SHP77 treated with DMSO at 0.1 percent for 48 hours (cell line): ENCODE measurements around the gene SMIM43.
"Not testable (repeated sequence)": the region's sequence is repeated elsewhere in the genome, so short reads cannot be mapped to it uniquely, and the experiment has no call there.

Source experiments
- DNase-seq: peaks from one replicate; lab custom pipeline; 2025; lab: John Stamatoyannopoulos, UW

The SMIM43 gene

DNA sequence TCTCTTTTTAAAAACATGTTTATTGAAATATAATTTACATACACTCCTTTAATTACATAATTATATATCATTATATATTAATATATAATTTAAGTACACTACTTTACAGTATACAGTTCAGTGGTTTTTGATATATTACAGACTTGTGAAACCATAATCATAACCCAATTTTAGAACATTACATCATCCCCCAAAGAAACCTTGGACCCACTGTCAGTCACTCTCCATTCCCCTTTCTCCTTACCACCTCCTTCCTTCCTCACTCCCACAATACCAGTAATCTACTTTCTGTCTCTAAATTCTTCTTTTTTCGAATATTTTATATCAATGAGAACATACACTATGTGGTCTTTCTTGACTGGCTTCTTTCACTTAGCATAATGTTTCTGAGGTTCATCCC is 18.2 kb upstream of the SMIM43 start:
- DNase-seq: no peak

DNA sequence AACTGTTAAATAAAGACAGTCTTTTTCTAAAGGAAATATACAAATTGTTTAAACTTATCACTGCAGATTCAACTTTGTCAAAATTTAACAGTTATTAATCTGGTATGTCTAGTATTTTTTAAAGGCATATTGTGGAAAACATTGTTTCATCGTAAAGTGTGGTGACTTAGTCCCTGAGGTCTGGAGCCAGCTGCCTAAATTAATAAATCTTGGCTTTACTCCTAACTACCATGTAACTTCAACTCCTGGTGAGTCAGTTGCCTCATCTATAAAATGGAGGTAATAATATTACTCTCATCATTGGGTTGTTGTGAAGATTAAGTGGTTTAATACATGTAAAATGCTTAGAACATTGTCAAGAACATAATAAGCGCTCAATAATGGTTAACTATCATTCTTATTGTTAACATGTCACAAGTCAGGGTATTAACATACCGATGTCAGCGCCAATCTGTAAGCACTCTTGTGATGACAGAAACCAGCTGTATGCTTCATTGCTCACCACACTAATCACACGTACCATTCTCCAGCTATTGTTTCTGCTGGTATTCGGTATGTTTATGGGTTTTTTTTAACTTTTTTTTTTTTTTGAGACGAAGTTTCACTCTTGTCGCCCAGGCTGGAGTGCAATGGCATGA is 14.1 kb upstream of the SMIM43 start:
- DNase-seq: no peak

DNA sequence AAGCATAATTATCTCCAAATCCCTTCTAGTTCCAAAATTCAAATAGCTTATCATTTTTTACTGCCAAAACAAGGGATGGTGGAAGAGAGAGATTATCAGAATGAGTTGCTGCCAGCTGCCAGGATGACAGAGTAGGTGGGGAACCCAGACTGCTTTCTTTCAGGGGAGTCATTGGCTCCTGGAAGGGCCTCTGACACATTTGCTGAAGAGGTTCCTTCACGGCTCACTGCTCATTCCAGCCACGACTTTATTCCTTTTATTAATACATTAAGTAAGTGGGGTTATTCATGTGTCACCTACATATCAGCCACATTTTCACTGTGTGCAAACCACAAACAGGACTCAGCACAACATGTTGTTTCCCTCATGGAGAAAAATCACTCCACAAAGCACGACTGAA is 12.7 kb upstream of the SMIM43 start:
- no peak for DNase-seq

DNA sequence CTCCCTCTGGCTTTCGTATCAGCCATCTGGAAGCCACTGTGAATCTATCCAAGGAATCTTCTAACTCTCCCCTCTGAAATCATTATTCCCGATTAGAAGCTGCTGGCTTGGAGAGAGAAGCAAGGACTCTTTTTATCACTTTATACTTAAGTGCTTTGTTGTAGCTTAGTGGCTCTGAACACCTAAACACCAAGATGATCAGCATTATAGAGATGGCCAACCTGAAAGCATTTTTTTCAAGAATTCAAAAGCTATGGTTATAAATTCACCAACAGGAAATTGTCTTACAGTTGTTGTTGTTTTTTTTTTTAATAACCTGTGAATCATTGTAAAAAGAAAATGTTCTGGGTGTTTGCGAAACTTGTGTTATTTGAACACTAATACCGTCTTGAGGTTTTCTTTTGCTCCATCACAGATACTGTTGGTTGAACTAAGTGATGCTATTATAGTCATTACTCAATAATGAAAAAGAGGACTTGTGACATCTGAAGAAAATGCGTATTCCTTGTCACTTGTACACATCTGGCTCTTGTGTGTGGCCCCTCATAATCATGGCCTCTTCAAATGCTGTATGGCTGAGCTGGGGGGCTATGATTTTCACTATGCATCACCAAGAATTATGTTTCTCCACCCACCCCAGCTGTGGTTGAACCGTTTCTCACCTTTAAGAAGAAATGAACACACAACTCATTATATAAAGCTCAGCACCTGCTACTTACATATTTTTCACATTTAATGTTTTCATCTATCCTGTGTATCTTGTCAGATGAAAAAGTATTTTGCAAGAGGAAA is 11.8 kb upstream of the SMIM43 start:
- no peak for DNase-seq

DNA sequence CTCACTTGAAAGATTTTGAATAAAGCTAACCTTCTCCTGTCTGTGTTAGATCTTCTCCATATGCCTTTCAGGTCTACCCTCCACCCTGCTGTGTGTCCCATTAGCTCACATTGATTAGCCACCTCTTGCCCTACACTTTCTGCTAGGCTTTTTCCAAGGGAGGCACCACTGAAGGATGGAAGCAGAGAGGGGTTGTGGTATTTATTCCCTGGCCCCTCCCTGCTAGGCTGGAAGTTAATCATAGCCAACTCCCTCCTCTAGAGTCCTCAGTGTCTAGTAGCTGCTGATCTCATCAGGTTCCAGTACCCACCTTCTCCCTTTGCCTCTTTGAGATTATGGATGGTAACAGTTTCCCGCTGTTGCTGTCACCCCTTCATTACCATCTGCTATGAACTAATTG is 8.9 kb upstream of the SMIM43 start:
- DNase-seq: no peak

DNA sequence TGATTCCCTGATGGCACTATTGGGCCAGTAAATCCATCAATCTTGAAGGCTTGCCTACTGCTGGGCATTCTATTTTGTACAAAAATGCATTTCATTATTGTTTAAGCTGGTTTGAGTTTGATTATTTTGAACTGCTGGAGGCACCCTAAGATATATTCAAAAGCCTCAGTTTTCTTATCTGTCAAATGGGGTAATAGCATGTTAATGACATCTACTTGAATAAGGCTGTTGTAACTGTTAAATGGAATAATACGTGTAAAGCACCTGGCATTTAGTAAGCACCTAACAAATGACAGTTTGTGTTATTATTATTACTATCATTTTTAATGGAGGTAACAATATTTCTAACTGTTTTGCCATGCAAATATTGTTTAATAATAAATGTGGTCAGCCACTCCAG is 6.9 kb upstream of the SMIM43 start:
- no peak for DNase-seq

DNA sequence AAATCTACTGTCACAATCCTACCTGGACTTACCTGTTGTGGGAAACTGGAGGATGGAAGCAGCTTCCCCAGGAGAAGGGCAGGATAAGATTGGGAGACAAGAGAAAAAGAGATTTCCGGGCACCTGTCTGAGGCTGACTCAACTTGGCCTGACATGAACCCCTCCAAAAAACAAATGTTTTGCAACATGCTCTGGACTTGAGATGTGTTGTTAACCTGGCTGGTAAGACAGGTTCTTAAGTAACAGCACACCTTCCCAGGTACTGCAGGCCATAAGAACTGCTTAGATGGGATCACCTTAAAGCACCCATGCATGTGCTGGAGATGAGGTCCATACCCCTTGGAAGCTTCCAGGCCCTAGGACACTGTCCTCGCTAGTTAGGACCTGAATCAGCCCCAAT is 4.4 kb upstream of the SMIM43 start:
- DNase-seq: no peak

DNA sequence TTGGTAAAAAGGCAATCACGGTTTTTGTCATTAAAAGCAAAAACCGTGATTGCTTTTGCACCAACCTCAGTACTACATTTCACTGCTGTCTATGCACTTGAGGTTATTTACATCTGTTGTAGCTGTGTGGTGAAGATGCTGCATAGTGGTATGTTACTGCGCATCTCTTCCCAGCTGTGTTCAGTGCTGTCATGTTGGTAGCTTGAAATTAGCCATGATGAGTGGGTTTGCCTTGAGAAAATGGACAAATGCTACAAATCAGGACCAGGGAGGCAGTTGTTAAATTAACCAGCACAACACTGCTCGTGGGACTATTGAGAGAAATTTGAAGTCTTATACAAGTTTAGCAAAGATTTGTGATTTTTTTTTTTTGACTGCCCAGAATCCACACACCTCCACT is 2.2 kb upstream of the SMIM43 start:
- no peak for DNase-seq

DNA sequence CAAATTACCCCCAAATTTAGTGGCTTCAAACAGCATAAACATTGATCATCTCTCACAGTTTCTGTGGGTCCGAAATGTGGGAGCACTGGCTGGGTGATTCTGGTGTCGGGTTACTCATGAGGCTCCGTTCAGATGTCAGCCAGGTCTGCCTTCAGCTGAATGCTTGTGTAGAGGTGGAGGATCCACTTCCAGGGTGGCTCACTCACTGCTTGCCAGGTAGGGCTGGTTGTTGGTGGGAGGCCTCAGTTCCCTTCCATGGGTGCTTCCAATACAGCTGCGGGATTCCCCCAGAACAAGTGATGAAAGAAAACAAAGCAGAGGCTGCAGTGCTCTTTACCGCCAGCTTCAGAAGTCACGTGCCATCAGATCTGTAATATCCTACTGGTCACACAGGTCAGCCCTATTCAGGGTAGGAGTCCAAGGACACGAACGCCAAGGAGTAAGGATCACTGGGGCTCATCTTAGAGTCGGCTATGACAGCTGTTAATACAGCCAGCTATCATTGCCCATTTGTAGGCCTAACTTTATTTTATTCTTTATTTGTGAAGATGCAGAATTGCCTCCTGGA is 1.1 kb upstream of the SMIM43 start:
- DNase-seq: no peak

DNA sequence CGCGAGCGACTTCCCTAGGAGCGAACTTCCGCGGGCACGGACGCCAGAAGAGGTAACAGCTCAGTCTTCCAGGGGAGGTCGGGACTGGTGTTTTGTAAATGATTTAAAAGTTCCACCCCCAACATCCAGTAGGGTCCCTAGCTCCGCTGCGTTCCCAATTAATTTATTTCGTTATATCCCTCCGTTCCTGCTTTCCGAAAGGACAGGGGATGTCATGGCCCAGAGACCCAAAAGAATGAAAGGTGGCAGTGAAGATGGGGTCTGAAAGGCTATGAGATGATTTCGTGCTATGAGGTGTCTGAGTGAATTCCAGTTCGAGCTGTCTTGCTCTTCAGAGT is 373 bp upstream of the SMIM43 start:
- DNase-seq: no peak

DNA sequence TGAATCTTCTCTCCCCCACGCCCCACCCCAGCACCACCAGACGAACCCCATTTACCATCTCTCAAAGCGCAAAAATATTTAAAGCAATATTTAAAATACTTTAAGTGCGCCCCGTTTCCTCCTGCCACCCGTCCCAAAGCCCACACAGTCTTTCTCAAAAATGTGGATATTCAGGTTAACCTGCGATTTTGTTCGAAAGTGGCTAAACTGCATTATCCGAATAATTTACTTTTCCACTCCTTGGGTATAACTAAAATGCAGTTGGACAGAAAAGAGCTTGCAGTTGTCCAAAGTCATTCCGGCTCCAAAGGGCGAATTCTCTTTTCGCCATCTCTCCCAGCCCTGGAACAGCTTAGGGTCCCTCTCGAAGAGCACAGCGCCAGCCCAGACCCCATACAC is 662 bp downstream of the SMIM43 start:
- DNase-seq: no peak

DNA sequence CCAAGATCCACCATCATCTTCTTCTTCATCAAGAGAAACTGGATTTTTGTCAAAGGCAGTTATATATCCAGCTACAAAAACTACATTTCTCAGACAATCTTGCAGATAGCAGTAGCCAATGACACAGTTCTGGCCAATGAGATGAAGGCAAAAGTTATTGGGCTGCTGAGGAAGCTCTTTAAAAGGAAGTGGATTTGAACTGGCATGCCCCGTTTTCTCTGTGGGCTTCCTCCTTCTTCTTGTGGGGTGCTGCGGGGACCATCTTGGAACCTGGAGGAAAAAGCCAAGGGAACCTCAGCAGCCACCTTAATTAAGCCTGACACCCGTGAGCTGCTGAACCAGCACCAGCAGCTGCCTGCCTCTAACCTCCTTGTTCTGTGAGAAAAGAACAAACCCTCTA is 4.8 kb downstream of the SMIM43 start:
- no peak for DNase-seq

DNA sequence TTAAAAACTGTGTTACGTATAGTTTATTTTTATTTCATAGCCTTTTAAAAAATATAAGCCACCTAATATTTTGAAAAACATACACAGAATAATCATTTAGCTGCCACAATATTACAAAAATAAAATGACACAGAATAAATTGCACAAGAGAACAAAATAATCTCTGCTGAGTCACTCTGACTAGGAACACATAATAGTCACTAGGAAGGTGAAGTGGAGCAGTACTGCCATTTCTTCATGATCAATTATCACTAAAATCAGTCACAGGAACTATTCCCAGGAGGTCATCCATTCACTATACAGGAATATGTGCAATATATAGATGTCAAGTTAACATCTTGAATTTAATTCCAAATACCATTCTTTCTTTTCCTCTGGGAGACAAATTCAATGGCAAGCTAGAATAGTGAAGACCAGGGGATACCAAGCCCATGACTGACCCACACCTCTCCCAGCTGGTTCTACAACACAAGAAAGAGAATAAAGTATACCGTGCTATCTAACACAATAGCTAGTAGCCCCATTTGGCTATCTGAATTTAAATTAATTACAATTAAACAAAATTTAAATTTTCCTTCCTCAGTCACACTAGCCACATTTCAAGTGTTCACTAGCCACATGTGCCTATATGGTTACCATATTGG is 5.9 kb downstream of the SMIM43 start:
- DNase-seq: no peak

DNA sequence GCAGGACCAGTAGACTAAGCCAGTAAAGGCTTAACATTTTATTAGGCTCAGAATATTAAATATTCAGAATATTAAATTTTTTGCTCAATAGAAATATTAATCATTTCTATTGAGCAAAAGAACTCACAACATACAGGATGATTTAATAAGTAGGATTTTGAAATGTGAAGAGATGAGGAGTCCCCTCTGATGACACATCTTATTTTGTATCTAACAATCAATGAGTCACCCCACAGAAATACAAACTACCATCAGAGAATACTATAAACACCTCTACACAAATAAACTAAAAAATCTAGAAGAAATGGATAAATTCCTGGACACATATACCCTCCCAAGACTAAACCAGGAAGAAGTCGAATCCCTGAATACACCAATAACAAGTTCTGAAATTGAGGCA is 12.8 kb downstream of the SMIM43 start:
- not testable (repeated sequence) for DNase-seq

DNA sequence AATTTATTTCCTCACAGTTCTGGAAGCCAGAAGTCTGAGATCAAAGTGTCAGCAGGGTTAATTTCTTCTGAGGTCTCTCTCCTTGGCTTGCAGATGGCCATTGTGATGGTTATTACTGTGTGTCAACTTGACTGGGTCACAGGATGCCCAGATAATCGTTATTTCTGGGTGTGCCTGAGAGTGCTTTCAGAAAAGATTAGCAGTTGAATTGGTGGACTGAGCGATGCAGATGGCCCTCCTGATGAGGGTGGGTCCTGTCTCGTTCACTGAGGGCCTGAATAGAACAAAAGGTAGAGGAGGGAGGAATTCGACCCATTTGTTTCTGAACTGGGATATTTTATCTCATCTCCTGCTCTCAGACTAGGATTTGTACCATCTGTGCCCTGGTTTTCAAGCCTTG is 15.7 kb downstream of the SMIM43 start:
- no peak for DNase-seq

DNA sequence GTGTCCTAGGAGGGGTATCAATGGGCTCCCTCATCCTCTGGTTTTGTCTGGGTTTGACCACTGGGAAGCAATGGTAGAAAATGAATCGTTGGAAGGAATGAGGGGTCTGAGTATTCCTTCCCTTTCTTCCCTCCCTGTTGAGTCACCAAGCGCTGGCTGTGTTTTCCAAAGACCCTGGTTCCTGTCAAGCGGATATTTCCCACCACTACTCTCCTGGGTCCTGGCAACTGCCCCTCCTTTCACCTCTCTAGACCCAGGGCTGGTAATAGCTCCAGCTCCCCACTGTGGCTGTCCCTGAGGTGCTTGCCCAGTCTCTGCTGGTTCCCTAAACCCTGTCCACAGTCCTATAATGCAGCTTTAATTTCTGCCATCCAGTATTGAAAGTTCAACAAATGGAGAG is 22.2 kb downstream of the SMIM43 start:
- no peak for DNase-seq

DNA sequence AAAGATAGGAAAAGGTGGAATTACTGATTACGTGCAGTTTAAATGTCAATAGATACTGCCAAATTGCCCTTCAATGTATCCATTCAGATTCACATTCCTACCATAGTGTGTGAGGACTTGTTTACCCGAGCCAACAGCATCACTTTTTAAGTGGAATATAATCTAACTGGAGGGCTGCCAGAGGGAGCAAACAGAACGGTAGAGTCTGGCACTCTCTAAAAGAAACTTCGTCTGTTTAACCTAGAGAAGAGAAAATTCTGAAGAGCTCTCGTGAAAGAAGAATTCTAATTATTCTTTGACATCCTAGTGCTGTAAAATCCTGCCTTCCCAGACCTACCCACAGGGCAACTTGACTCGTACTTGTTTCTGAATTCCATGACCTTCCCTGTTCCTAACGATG is 23.2 kb downstream of the SMIM43 start:
- DNase-seq: no peak

DNA sequence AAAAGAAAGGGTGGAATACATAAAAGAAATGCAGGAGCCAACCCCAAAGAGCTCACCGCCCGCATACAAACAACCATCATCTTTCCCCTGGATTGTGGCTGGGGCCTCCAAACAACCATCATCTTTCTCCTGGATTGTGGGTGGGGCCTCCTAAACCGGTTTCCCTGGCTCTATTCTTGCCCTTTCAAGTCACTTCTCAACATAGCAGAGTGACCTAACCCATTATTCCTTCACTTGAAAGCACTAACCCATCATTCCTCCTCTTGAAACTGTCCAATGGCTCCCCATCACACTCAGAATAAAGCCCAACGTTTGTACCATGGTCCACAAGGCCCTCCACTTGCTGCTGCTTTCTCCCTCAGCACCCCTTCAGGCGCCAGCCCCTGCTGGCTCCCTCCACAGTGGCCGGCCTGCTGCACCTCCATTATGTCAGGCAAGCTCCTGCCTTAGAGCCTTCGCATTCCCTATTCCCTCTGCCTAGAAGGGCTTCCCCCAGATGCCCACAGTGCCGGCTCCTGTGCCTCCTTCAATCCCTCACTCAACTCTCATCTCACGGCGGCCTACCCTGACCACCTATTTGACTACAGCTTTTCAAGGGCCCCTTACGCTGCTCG is 24.1 kb downstream of the SMIM43 start:
- no peak for DNase-seq

DNA sequence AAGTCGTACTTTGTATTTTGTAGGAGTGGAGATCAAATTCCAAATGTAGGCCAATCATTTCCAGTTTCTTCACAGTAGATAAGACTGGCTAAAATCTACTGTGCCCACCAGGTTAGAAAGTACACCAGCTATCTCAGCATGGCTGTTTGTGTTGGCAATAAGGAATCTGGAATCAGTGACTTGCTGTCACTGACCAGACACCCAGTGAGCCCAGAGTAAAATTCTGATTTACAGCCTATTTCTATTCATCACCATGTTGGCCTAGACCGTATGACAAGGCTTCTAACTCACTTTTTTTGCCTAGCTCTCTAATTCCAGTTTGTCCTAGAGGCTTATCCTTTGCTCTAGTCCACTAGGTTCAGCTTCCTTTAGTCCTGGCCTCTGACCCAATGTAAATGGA is 25.4 kb downstream of the SMIM43 start:
- DNase-seq: no peak

DNA sequence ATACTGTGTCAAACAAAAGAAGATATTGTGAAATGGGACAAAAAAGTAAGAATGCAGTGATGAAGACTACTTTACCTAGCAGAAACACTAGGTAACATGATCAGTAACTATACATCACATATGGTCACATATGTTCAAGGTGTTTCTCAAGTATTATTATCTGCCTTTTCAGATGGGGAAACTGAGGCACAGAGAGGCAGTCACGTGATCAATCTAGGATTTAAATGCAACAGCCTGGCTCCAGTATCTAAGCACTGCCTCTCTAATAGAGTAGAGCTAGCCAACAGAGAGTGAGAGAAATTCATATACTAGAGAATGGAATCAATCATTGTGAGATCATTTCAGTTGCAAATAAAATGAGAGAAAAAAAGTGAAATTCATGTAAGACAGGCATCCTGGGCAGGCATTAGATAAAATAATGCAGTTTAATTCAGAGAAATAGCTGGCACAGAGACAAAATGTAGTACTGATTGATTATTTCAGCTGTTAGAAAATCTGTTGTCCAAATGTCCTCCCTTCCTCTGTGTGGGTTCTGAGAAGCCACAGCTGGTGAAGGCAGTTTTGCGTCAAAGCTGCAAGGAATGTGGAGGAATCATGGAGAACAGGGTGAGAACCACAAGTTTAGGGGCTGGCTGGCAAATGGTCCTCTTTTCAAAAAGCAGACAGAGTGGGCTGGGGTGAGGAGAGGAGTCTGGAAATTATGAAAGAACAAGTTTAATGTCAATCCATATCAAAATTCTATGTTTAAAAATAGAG is 26.0 kb downstream of the SMIM43 start:
- DNase-seq: no peak

DNA sequence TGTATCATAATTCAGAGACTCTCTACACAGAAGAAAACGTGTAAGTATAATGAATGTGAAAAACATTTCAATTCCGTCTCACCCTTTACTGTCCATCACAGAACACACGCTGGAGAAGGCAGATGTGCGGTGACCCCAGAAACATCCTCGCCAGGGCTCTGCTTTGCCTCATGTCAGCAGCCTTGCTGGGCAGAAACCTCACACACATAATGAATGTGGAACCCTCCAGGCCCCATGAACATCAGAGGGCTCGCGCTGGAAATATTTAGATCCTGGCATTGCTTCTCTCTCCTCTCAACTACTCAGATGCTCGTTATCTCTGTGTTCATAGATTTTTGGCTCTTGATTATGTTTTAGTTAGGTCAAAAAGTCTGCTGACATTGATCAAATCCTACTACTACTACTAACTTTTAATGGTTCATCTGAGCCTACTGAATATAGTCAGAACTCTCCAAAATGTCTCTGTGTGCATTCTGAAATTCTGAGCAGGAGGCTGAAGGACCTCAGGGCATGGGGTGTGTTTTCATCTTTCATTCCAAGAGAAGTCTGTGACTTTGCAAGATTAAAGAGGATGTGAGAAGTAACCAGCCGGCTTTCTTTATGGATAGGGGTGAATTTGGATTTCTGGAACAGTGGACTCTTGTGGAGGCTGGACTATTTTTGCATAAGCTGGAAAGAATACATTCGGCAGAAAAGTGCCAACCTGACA is 27.0 kb downstream of the SMIM43 start:
- no peak for DNase-seq
